Activated CD8-positive, alpha-beta memory T cell treated with anti-CD3 and anti-CD28 coated beads, Interleukin-2, amount 10 ng/mL, durations not matched to agents 7 days and 5 days (primary cell): ENCODE data around the gene COL7A1. TPM values are rescaled to one million over a fixed set of nuclear protein-coding genes. Genes with fewer than 3 reads are reported as not detected.
"Not testable (repeated sequence)": the region's sequence is repeated elsewhere in the genome, so short reads cannot be mapped to it uniquely, and the experiment has no call there.

Experiments used
- ATAC-seq: fragments of 150-1000 bp; cut with Tn5 transposase; one replicate; pipeline ENCODE4 v1.10.0; 2021; ENCODE audit warnings: moderate library complexity
- CTCF ChIA-PET: fragments of 350-600 bp; sonication (Branson Sonifier 250); formaldehyde crosslinking; loops from one replicate; lab custom pipeline; 2021; ENCODE audit warnings: antibody characterized with exemption; lab: Charles Lee
- DNase-seq: peaks from one replicate; pipeline ENCODE4 v3.0.0-alpha.2; 2020
- H3K27ac Mint-ChIP-seq: one replicate; pipeline ENCODE4 v1.8.0; 2021; ENCODE audit warnings: mild to moderate bottlenecking, mixed read lengths
- H3K27me3 Mint-ChIP-seq: one replicate; pipeline ENCODE4 v1.8.0; 2021; ENCODE audit warnings: mixed read lengths
- H3K36me3 Mint-ChIP-seq: one replicate; pipeline ENCODE4 v1.8.0; 2021; ENCODE audit warnings: mild to moderate bottlenecking, mixed read lengths
- H3K4me1 Mint-ChIP-seq: one replicate; pipeline ENCODE4 v1.8.0; 2021; ENCODE audit warnings: mixed read lengths
- H3K4me3 Mint-ChIP-seq: one replicate; pipeline ENCODE4 v1.8.0; 2021; ENCODE audit warnings: mild to moderate bottlenecking, moderate library complexity, mixed read lengths
- H3K9me3 Mint-ChIP-seq: one replicate; pipeline ENCODE4 v1.8.0; 2022; ENCODE audit warnings: low read depth, mixed read lengths
- total RNA-seq, 2 experiments: library from RNA; stranded (reverse); gene quantifications; one replicate each; pipeline ENCODE4 v1.2.3, GENCODE V29; 2021

COL7A1 gene
- total RNA-seq, 2 experiments from 2014 or later, result 1.1 TPM

DNA sequence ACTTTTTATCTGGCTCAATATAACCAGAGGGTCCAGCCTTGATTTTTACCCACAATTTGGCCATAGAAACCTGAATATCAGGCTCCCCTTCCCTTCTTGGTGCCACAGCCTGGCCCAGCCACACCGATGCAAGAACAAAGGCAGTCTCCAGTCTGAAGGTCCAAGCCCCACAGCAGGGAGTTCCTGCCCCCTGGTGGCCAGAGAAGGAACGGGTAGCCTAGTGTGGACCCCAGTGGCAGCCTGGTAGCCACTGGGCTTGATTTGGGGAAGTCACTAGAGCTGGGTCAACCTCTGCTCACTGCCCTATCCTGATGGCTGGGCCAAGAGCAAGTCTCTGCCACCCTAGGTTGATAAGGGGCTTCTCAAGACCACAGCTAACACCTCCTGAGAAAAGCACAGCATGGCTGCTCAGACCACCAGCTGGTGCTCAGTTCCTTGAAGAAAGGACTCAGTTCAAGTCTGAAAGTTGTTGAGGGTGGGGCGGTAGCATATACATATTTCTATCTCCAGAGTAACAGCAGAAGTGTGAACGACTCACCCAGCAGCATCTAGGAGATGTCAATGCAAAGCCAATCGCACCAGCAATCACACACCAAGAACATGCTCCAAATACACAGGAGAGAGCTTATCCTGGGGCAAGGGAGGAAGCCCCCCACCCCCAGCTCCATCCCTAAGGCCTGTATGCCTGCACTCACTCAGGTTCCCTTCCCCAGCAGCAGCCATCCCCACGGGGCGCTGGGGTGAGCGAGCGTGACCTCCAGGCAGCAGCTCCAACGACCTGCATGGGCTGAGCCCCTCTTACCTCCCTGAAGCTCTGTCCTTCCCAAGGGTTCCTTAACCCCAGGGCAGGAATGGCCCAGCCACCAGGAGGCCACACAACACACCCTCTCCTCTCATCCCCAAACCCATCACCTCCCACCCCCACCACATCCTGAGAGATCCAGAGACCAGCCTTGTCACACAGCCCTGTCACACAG, 46.1 kb downstream of the COL7A1 start:
- peak; percentile 98 for ATAC-seq
- DNase-seq, result peak; percentile 89
- CTCF ChIA-PET, result interaction anchor here (0.6 to 7.7 kb wide), 45 partner anchors 9 to 588 kb away, joined by 3 to 78 read pairs (median 4); partner anchors contain the start of genes ATRIP, CCDC51, NCKIPSD and PFKFB4
- H3K27ac Mint-ChIP-seq, result no peak overlapping the region
- no peak overlapping the region for H3K4me3 Mint-ChIP-seq
- H3K27me3 Mint-ChIP-seq, result no peaks in the 10 kb centered on the region
- peaks cover 30% of the 10 kb centered on the region for H3K36me3 Mint-ChIP-seq
- H3K9me3 Mint-ChIP-seq, result no peaks in the 10 kb centered on the region
- peaks cover 9% of the 10 kb centered on the region for H3K4me1 Mint-ChIP-seq

DNA sequence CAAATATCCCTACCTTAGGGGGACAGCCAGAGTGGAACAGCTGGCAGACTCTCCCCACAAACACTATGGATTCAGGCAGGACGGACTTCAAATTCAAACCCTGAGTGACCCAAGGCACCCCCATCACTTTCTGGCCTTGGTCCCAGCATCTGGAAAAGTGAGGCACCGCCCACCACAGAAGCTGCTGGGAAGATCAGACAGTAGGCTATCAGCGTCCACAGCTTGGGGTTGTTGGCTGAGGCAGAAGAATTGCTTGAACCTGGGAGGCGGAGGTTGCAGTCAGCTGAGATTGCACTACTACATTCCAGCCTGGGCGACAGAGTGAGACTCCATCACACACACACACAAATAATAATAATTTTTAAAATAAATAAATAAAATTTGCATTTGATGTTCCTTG, 47.0 kb downstream of the COL7A1 start:
- Mint-ChIP-seq H3K36me3 (peaks cover 32% of the 10 kb centered on the region), H3K27ac (no peak overlapping the region), H3K9me3 (no peaks in the 10 kb centered on the region), H3K27me3 (no peaks in the 10 kb centered on the region), H3K4me3 (no peak overlapping the region), H3K4me1 (peaks cover 9% of the 10 kb centered on the region)
- DNase-seq, result no peak
- CTCF ChIA-PET, result interaction anchor here (0.8 to 7.7 kb wide), 15 partner anchors 10 to 274 kb away, joined by 3 to 78 read pairs (median 7); partner anchors contain the start of genes ATRIP, CCDC51, PFKFB4 and PLXNB1
- no peak for ATAC-seq

- H3K9me3 Mint-ChIP-seq, result no peaks in the 10 kb centered on the region
- ATAC-seq, result no peak
- H3K36me3 Mint-ChIP-seq, result peaks cover 34% of the 10 kb centered on the region
- no peaks in the 10 kb centered on the region for H3K27me3 Mint-ChIP-seq
- no peak overlapping the region for H3K27ac Mint-ChIP-seq
- no peak for DNase-seq
- CTCF ChIA-PET, result interaction anchor here (0.7 to 7.7 kb wide), 5 partner anchors 11 to 144 kb away, joined by 3 to 78 read pairs (median 31); partner anchors contain the start of genes CCDC51 and PFKFB4
- H3K4me1 Mint-ChIP-seq, result peaks cover 9% of the 10 kb centered on the region
- no peak overlapping the region for H3K4me3 Mint-ChIP-seq
Observed at GRCh38 chr3:48546203-48546829, 48.8 kb downstream of the COL7A1 start.

DNA sequence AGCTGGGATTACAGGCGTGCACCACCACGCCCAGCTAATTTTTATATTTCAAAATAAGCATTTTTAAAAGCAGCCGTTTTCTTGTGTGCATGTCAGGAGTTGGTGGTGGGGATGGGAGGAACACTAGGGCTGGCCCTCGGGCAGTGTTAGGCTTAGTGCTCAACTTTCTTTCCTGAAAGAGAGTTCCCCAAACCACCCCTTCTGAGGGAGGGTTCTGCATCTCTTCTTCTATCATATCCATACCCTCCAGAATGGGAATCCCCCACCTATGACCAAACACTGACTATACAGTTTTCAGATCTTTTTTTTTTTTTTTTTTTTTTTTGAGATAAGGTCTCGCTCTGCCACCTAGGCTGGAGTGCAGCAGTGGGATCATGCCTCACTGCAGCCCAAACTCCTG, 51.0 kb downstream of the COL7A1 start:
- Mint-ChIP-seq H3K4me3 (no peak overlapping the region), H3K4me1 (peaks cover 5% of the 10 kb centered on the region), H3K27me3 (no peaks in the 10 kb centered on the region), H3K36me3 (peaks cover 35% of the 10 kb centered on the region), H3K27ac (no peak overlapping the region), H3K9me3 (no peaks in the 10 kb centered on the region)
- no peak for ATAC-seq
- CTCF ChIA-PET, result interaction anchor here (1.5 to 7.7 kb wide), 3 partner anchors 12 to 142 kb away, joined by 4 to 78 read pairs (median 12); partner anchors contain the start of gene PFKFB4
- no peak for DNase-seq

GRCh38 chr3:48543271-48543866, 51.8 kb downstream of the COL7A1 start:
- peaks cover 33% of the 10 kb centered on the region for H3K36me3 Mint-ChIP-seq
- H3K27ac Mint-ChIP-seq, result no peak overlapping the region
- H3K9me3 Mint-ChIP-seq, result no peaks in the 10 kb centered on the region
- DNase-seq (no peak), ATAC-seq (no peak)
- H3K27me3 Mint-ChIP-seq, result no peaks in the 10 kb centered on the region
- no peak overlapping the region for H3K4me3 Mint-ChIP-seq
- CTCF ChIA-PET, result no interaction called here
- no peaks in the 10 kb centered on the region for H3K4me1 Mint-ChIP-seq

- DNase-seq (no peak), ATAC-seq (no peak)
- Mint-ChIP-seq H3K27me3 (no peaks in the 10 kb centered on the region), H3K4me3 (no peak overlapping the region), H3K36me3 (peaks cover 31% of the 10 kb centered on the region), H3K4me1 (no peaks in the 10 kb centered on the region), H3K9me3 (no peaks in the 10 kb centered on the region), H3K27ac (no peak overlapping the region)
- CTCF ChIA-PET, result no interaction called here
Observed at GRCh38 chr3:48538451-48538850, 56.7 kb downstream of the COL7A1 start.

DNA sequence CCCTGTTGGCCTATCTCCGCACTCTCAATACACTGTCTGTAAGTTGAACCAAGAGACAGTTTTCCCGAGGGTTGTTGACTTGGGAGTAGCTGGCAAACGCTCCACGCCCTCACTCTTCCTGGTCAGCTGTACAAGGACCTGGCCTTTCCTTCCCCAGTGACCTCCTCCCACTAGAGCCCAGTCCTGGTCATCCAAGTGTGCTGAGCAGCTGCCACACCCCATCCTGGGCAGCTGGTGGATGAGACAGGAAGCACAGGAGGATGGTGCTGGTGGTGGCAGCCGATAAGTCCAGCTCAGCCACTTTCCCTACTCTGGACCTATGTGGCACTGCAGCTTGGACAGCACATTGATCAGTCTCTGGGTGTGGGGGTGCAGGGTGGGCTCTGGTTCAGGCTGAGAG, 58.3 kb downstream of the COL7A1 start:
- Mint-ChIP-seq H3K4me1 (no peaks in the 10 kb centered on the region), H3K27me3 (no peaks in the 10 kb centered on the region), H3K36me3 (peaks cover 34% of the 10 kb centered on the region), H3K9me3 (no peaks in the 10 kb centered on the region), H3K4me3 (no peak overlapping the region), H3K27ac (no peak overlapping the region)
- no peak for ATAC-seq
- CTCF ChIA-PET, result interaction anchor here (1.1 to 1.8 kb wide), 3 partner anchors 11 to 136 kb away, joined by 3 to 5 read pairs (median 4); no protein-coding TSS in a partner anchor
- DNase-seq, result no peak

- Mint-ChIP-seq H3K4me3 (no peak overlapping the region), H3K27me3 (no peaks in the 10 kb centered on the region), H3K4me1 (no peaks in the 10 kb centered on the region), H3K9me3 (no peaks in the 10 kb centered on the region), H3K36me3 (peaks cover 37% of the 10 kb centered on the region), H3K27ac (no peak overlapping the region)
- CTCF ChIA-PET, result interaction anchor here (1.1 to 1.8 kb wide), 3 partner anchors 12 to 135 kb away, joined by 3 to 5 read pairs (median 4); no protein-coding TSS in a partner anchor
- no peak for DNase-seq
- no peak for ATAC-seq
Observed at GRCh38 chr3:48536116-48536515, 59.0 kb downstream of the COL7A1 start.

GRCh38 chr3:48535578-48535977, 59.6 kb downstream of the COL7A1 start:
- ATAC-seq (no peak), DNase-seq (no peak)
- no peak overlapping the region for H3K27ac Mint-ChIP-seq
- no peaks in the 10 kb centered on the region for H3K9me3 Mint-ChIP-seq
- CTCF ChIA-PET, result interaction anchor here (1.3 kb wide), 1 partner anchor 135 kb away, joined by 4 read pairs; no protein-coding TSS in a partner anchor
- H3K27me3 Mint-ChIP-seq, result no peaks in the 10 kb centered on the region
- no peaks in the 10 kb centered on the region for H3K4me1 Mint-ChIP-seq
- peaks cover 37% of the 10 kb centered on the region for H3K36me3 Mint-ChIP-seq
- H3K4me3 Mint-ChIP-seq, result no peak overlapping the region

DNA sequence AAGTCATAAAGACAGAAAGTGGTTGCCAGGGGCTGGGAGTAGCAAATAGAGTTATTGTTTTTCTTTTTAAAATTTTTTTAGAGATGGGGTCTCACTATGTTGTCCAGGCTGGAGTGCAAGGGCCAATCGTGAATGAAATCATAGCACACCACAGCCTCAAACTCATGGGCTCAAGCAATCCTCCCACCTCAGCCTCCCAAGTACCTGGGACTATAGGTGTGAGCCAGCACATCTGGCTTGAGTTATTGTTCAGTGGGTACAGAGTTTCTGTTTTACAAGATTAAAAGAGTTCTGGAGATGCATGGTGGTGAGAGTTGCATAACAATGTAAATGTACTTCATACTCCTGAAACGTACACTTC, 62.2 kb downstream of the COL7A1 start:
- CTCF ChIA-PET, result interaction anchor here (0.7 to 2.1 kb wide), 4 partner anchors 16 to 387 kb away, joined by 3 to 7 read pairs (median 3); no protein-coding TSS in a partner anchor
- H3K4me1 Mint-ChIP-seq, result no peaks in the 10 kb centered on the region
- no peak overlapping the region for H3K4me3 Mint-ChIP-seq

DNA sequence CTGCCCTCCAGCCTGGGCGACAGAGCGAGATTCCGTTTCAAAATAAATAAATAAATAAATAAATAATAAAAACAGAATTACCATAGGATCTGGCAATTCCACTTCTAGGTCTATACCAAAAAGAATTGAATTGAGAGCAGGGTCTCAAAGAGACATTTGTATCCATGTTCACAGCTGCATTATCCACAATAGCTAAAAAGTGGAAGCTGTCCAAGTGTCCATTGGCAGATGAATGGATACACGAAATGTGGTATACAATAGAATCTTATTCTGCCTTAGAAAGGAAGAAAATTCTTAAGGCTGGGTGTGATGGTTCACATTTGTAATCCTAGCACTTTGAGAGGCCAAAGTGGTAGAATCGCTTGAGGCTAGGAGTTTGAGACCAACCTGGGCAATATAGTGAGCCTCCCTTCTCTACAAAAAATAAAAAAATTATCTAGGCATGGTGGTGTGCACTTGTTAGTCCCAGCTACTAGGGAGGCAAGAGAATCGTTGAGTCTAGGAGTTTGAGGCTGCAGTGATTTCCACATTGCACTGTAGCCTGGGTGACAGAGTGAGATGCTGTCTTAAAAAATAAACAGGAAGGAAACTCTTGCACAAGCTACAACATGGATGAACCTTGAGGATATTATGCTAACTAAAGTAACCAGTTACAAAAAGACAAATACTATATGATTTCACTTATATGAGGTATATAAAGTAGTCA, 62.7 kb downstream of the COL7A1 start:
- H3K27ac Mint-ChIP-seq, result no peak overlapping the region
- no peak overlapping the region for H3K4me3 Mint-ChIP-seq
- no peak for ATAC-seq
- peaks cover 44% of the 10 kb centered on the region for H3K36me3 Mint-ChIP-seq
- H3K27me3 Mint-ChIP-seq, result no peaks in the 10 kb centered on the region
- no peak for DNase-seq
- CTCF ChIA-PET, result interaction anchor here (0.7 to 2.1 kb wide), 5 partner anchors 17 to 388 kb away, joined by 3 to 7 read pairs (median 3); no protein-coding TSS in a partner anchor
- no peaks in the 10 kb centered on the region for H3K4me1 Mint-ChIP-seq
- H3K9me3 Mint-ChIP-seq, result no peaks in the 10 kb centered on the region

More for the DNA sequence above, 62.2 kb downstream of the COL7A1 start:
- DNase-seq (no peak), ATAC-seq (no peak)
- Mint-ChIP-seq H3K9me3 (no peaks in the 10 kb centered on the region), H3K27me3 (no peaks in the 10 kb centered on the region), H3K36me3 (peaks cover 40% of the 10 kb centered on the region), H3K27ac (no peak overlapping the region)

GRCh38 chr3:48530701-48531100, 64.4 kb downstream of the COL7A1 start:
- not testable (repeated sequence) for DNase-seq, H3K4me1 Mint-ChIP-seq, H3K27me3 Mint-ChIP-seq, H3K27ac Mint-ChIP-seq, ATAC-seq, H3K4me3 Mint-ChIP-seq, H3K9me3 Mint-ChIP-seq
- CTCF ChIA-PET, result interaction anchor here (0.8 to 2.0 kb wide), 5 partner anchors 14 to 130 kb away, joined by 3 to 9 read pairs (median 4); no protein-coding TSS in a partner anchor
- H3K36me3 Mint-ChIP-seq, result peaks cover 44% of the 10 kb centered on the region
